NCI-H2107 treated with DMSO at 0.1 percent for 48 hours (cell line): ENCODE measurements around the gene RASA2.
"Not testable (repeated sequence)": the region's sequence is repeated elsewhere in the genome, so short reads cannot be mapped to it uniquely, and the experiment has no call there.

ENCODE experiments used
- DNase-seq: peaks from one replicate; lab custom pipeline; 2025; ENCODE audit not compliant: unreplicated experiment; lab: John Stamatoyannopoulos, UW

Gene RASA2

GRCh38 chr3:141491929-141492328 lies 5.1 kb downstream of the RASA2 start:
- no peak for DNase-seq

DNA sequence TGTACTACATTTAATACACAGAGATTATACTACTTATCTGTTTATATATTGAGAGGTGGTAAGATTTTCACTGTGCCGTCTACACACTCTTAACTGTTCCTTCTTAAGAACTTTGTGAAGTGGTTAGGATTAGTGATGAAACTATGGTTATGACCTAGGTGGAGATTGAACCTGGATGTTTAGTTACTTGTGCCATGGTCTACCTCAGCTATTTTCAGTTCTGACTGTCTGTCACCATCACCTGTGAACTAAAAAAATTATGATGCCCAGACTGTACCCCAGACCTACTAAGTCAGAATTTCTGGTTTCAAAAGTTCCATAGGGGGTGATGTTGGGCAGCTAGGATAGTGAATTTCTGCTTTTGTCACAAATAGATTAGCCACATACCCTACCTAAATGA lies 6.4 kb downstream of the RASA2 start:
- DNase-seq = no peak

DNA sequence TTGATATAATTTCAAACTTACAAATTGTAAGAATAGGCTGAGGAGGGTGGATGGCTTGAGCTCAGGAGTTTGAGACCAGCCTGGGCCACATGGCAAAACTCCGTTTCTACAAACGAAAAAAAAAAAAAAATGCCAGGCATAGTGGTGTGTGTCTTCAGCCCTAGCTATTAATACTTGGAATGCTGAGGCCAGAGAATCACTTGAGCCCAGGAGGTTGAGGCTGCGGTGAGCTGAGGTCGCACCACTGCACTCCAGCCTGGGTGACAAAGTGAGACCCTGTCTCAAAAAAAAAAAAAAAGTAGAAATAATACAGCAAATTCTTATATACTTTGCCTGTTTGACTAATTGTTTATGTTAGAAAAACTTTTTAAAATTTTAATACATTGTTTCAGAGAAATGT lies 10.8 kb downstream of the RASA2 start:
- not testable (repeated sequence) for DNase-seq

DNA sequence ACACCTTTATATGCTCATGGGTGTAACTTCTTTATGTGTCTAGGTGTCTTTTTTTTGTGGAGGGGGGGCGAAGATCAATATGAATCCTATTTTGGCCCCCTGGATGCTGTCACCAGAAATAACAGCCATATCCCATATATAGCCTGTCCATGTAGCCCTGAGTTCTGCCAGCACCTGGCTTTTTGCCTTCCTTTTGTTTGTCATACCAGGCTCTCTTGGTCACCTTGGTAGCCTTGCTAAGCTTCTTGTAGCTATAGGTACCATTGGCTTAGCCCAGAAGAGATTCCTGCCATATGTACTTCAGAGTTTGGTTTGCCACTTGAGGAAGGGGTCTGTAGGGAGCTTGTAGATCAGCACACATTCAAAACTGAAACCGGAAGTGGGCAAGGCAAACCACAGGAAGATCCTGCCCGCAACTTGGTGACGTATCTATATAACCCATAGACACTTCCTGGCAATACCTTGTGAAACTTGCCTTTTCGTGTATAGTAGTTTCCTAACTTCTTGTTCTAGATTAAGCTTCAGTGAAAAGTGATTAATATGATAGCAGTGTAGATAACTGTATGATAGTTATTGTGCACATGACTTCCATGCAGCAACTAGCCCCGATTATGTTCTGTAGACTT lies 11.9 kb downstream of the RASA2 start:
- DNase-seq = no peak

DNA sequence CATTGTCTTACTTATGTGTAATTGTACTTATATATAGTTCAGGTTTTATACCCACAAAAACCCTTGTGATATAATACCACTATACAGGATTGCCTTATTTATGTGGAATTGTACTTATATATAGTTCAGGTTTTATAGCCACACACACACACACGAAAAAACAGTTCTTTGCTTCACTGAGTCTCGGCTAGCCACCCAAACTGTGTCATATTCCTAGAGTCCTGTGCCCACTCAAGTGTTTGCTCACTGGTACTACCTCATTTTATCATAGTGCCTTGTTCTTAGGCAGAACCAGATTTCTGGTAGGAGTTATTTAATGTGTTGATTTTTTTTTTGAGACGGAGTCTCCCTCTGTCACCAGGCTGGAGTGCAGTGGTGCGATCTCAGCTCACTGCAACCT lies 12.5 kb downstream of the RASA2 start:
- DNase-seq = no peak

DNA sequence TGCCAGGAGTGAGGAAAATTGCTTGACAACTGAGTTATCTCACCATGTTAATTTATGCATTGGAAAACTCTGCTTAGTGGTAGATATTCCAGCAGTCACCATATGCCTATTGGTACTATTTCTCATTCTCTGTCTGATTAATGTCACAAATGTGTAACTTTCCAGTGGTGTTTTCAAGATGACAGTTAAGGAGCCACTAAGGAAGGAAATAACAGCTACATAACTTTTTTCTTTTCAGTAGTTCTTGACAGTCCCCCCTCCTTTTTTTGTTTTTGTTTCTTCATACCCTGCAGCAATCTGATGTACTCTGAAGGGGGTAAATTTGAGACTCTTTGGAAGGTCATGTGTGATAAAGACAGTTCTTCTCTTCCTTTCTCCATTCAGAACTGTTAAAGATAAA lies 13.1 kb downstream of the RASA2 start:
- DNase-seq = no peak

GRCh38 chr3:141500397-141500796 lies 13.6 kb downstream of the RASA2 start:
- DNase-seq = no peak

DNA sequence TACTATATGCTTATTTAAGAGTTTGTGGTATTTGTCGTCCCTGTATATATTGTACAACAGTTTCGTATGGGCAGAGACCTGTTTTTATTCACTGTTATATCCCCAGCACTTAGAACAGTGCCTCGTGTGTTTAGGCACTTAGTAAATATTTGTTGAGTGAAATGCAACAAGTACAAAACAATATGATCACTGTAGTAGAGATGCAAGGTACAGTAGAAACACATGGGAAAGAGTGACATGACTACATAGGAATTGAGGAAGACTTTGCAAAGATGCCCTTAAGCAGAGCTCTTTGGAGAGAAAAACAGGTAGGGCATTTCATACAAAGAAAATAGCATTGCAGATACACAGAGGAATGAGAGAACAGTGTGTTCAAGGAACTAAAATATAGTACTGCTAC lies 18.3 kb downstream of the RASA2 start:
- no peak for DNase-seq

DNA sequence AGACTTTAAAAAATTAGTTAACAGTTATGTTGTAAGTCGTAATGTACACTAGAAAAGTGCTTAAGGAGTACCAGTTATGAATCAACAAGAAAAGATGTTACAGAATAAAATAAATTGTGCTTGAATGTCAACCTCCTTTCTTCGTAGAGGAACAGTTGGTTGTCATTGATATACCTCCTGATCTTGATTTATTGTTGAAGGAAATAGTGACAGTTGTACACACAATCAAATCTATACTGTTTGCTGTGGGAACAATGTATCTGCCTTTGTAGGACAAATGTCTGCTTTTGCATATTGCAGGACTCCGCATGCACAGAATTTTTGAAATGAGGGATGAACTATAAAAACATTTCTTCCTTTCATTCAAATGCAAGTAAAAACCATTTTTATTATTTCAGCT lies 19.2 kb downstream of the RASA2 start:
- no peak for DNase-seq

GRCh38 chr3:141507392-141508066 lies 20.7 kb downstream of the RASA2 start:
- no peak for DNase-seq

DNA sequence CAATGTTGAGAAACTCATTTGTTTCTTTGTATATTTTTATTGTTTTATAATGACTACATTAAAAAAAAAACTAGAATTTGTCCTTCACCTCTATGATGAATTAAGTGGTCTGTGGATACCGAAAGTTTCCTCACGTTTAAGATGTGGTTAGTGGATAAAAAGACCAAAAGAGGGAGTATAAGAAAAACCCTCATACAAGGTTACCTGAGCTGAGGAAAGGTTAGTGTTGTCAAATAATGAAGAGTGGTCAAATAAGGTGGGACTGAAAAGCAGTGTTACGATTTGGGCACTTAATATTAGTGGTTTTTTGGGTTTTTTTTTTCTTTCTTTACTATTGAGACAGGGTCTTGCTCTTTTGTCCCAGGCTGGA lies 21.2 kb downstream of the RASA2 start:
- DNase-seq = no peak

GRCh38 chr3:141511361-141511760 lies 24.5 kb downstream of the RASA2 start:
- no peak for DNase-seq

DNA sequence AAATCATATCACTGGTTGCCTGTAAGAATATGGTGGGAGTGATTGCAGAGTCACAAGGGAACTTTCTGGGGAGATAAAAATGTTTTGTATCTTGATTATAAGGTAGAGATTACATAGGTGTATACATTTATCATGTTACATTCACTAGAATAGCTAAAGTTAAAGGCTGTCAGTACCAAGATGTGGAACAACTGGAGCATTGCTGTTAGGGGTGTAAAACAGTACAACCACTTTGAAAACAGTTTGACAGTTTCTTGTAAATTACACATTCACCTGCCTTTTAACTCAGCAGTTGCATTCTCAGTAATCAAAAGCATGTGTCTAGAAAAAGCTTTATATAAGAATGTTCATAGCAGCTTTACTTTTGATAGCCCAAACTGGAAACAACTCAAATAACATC lies 27.6 kb downstream of the RASA2 start:
- DNase-seq = no peak

GRCh38 chr3:141519587-141519986 lies 32.8 kb downstream of the RASA2 start:
- DNase-seq = no peak

- no peak for DNase-seq
These were observed 35.0 kb downstream of the RASA2 start for GRCh38 chr3:141521781-141522180.

DNA sequence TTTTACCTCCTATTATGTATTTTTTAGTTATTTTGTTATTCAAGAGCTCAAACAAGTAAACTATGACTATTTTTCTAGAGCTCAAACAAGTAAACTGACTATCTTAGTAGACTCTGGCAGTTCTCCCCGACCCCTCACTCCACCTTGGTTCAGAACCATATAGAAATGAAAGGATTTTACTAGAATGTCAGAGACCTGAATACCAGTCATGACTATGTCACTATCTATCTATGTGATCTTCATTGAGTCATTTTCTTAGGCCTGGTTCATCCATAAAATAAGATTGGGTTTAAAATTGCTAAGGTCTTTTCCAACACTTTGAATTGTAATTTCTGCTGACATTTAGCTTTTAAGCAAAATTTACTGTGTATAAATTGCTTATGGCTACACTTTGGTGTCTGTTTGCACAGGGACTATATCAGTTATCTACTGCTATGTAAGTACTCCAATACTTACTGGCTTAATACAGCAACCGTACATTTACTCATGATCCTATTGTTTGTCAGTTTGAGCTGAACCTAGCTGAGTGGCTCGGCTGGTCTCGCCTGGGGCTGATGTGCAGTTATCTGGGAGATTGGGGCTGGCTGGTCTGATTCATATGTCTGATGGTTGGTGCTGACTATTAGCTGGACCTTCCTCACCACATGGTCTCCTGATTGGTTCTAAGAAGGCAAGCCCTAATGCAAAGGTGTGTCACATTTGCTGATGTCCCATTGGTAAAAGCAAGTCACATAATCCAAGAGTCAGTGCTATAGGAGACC lies 37.0 kb downstream of the RASA2 start:
- no peak for DNase-seq

- DNase-seq = no peak
These were observed 38.2 kb downstream of the RASA2 start for GRCh38 chr3:141524988-141525387.

DNA sequence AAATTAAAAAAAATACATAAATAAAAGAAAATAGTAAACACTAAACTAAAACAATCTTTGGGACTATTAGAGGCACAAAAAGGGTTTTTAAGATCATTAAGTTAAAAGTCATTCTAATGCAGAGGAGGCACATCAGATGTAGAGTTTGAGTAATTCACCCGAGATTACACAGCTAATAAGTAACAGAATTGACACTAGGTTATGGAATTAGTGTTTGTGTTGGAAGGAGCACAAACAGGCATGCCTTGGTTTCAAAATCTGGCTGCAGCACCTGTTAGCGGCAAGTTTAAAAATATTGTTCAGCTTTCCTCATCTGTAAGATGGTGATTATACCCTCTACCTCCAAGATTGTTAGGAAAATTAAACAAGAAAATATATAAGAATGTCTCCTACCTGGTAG lies 39.0 kb downstream of the RASA2 start:
- no peak for DNase-seq

DNA sequence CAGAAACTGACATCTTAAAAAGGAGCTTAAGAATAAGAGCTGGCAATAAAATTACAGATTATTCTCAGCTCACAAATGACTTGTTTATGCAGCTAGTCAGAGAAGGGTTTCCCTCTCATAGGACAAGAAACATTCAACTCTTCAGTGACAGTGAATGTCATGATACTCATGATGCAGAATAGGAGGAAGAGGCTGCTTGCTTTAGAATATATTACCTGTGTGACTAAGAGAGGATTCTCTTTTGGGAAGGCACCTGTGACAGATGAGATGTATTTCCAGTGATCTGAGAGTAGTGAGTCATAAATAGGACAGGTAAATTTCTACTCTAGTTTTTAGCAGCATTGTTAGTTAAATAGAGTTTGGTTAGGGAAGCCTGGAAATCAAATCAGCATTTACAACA lies 39.9 kb downstream of the RASA2 start:
- no peak for DNase-seq

DNA sequence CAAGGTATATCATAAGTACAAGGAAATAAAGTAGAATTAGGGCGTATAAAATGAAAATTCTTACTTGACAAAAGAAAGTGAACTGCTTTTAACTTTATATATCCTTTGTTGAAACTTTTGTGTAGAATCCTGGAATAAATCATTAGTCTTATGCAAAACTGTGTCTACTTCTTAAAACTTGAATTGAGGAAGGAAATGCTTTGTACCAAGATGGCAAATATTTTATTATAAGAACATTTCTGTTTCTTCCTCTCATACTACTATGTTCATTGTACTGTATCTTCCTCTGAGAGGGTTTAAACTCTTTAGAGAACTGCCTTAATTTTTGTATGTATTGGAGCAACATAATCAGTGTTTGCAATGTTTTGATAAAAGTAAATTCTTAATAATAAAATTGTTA lies 42.0 kb downstream of the RASA2 start:
- DNase-seq = no peak

- DNase-seq = no peak
These were observed 42.4 kb downstream of the RASA2 start for GRCh38 chr3:141529256-141529655.

DNA sequence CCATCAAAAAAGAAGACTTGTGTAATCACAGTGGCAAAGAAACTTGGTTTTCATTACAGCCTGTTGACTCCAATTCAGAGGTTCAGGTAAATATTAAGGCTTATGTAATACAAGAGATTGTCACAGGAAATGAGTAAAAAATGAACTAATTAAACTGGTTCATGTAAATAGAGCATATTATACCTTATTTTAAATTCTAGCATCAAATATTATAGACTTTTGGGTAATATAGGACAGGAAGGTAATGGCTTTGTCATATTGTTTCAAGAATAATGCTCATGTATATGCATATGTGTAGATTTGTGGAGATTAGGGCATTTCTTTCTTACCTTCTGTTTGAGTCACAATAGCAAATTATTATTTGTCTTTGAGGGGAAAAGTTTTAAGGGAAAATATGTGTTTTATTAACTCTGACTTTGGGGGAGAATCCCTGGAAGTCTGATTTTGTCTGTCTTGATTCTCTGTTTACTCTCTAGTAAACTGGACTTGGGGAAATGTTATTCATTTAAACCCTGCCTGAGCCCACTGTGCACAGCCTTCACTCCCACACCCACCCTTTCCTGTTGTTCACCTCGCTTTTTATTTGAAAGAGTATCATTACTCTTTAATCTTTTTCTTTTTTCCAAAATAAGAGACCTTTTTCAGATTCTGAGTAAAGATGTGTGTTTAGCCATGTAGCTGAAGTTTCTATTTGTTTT lies 43.0 kb downstream of the RASA2 start:
- DNase-seq = no peak
